BLaER1 (cell line): ENCODE measurements around the gene TNIK.

ENCODE experiments used
- H3K27ac ChIP-seq: shearing (Covaris generic); formaldehyde crosslinking; 2 replicates; pipeline ENCODE4 v1.8.1; 2022
- H3K27me3 ChIP-seq: shearing (Covaris generic); formaldehyde crosslinking; 2 replicates; pipeline ENCODE4 v1.8.1; 2022
- H3K36me3 ChIP-seq: shearing (Covaris generic); formaldehyde crosslinking; 2 replicates; pipeline ENCODE4 v1.8.1; 2022
- H3K4me1 ChIP-seq: shearing (Covaris generic); formaldehyde crosslinking; 2 replicates; pipeline ENCODE4 v1.8.1; 2022
- H3K4me2 ChIP-seq: shearing (Covaris generic); formaldehyde crosslinking; 2 replicates; pipeline ENCODE4 v1.8.1; 2022
- H3K4me3 ChIP-seq: shearing (Covaris generic); formaldehyde crosslinking; 2 replicates; pipeline ENCODE4 v1.8.1; 2022
- H3K9ac ChIP-seq: shearing (Covaris generic); formaldehyde crosslinking; 2 replicates; pipeline ENCODE4 v1.8.1; 2022
- H3K9me3 ChIP-seq: shearing (Covaris generic); formaldehyde crosslinking; 2 replicates; pipeline ENCODE4 v1.8.1; 2022
- H4K20me1 ChIP-seq: shearing (Covaris generic); formaldehyde crosslinking; 2 replicates; pipeline ENCODE4 v1.8.1; 2022
- Cebpa-rat ChIP-seq: shearing (Covaris generic); IDR thresholded peaks from 2 replicates; pipeline ENCODE4 v1.8.1; 2022

TNIK gene

GRCh38 chr3:171459942-171460724, at the start of gene TNIK:
Gene TNIK (minus strand): TSS chr3:171460405. CDS start chr3:171460063, 342 bp downstream.
- no peaks in the 10 kb centered on the region for H3K9me3 ChIP-seq
- TF ChIP-seq Cebpa-rat: no peak
- peak within 1 kb of the TSS; percentile 98 for H3K4me2 ChIP-seq
- no peaks in the 10 kb centered on the region; the same call in 1 of the 2 replicates for H4K20me1 ChIP-seq
- H3K4me1 ChIP-seq: peaks cover 32% of the 10 kb centered on the region
- peak within 1 kb of the TSS; percentile 77 for H3K4me3 ChIP-seq
- peak within 1 kb of the TSS; percentile 70 for H3K9ac ChIP-seq
- no peaks in the 10 kb centered on the region for H3K36me3 ChIP-seq
- peaks cover 27% of the 10 kb centered on the region for H3K27me3 ChIP-seq
- no peak within 1 kb of the TSS for H3K27ac ChIP-seq

GRCh38 chr3:171508676-171509075, 48.5 kb upstream of the TNIK start:
- H3K4me2 ChIP-seq: no peak overlapping the region
- H3K36me3 ChIP-seq: no peaks in the 10 kb centered on the region
- no peak overlapping the region for H3K4me3 ChIP-seq
- H3K9me3 ChIP-seq: no peaks in the 10 kb centered on the region; the same call in 1 of the 2 replicates
- H3K27me3 ChIP-seq: no peaks in the 10 kb centered on the region
- no peaks in the 10 kb centered on the region for H3K4me1 ChIP-seq
- H4K20me1 ChIP-seq: no peaks in the 10 kb centered on the region
- TF ChIP-seq Cebpa-rat: no peak
- H3K27ac ChIP-seq: no peak overlapping the region
- no peak overlapping the region for H3K9ac ChIP-seq

GRCh38 chr3:171508206-171508605, 48.0 kb upstream of the TNIK start:
- H3K27ac ChIP-seq: no peak overlapping the region
- H3K9me3 ChIP-seq: no peaks in the 10 kb centered on the region; the same call in 1 of the 2 replicates
- no peak overlapping the region for H3K4me3 ChIP-seq
- H3K4me1 ChIP-seq: no peaks in the 10 kb centered on the region
- no peak for TF ChIP-seq Cebpa-rat
- H3K27me3 ChIP-seq: no peaks in the 10 kb centered on the region
- H3K4me2 ChIP-seq: no peak overlapping the region
- no peaks in the 10 kb centered on the region for H3K36me3 ChIP-seq
- H3K9ac ChIP-seq: no peak overlapping the region
- no peaks in the 10 kb centered on the region for H4K20me1 ChIP-seq

GRCh38 chr3:171506743-171507319, 46.6 kb upstream of the TNIK start:
- Histone ChIP-seq H3K36me3 (no peaks in the 10 kb centered on the region), H3K27ac (no peak overlapping the region)

GRCh38 chr3:171505822-171506333, 45.7 kb upstream of the TNIK start:
- Histone ChIP-seq H3K27ac (no peak overlapping the region), H3K9ac (no peak overlapping the region), H3K27me3 (no peaks in the 10 kb centered on the region), H3K36me3 (no peaks in the 10 kb centered on the region), H4K20me1 (no peaks in the 10 kb centered on the region), H3K4me1 (no peaks in the 10 kb centered on the region), H3K4me3 (no peak overlapping the region), H3K4me2 (no peak overlapping the region), H3K9me3 (no peaks in the 10 kb centered on the region; the same call in 1 of the 2 replicates)
- no peak for TF ChIP-seq Cebpa-rat

More at GRCh38 chr3:171506743-171507319, 46.6 kb upstream of the TNIK start:
- no peak for TF ChIP-seq Cebpa-rat
- H3K9ac ChIP-seq: no peak overlapping the region
- no peaks in the 10 kb centered on the region for H3K4me1 ChIP-seq
- no peaks in the 10 kb centered on the region for H3K27me3 ChIP-seq
- no peak overlapping the region for H3K4me3 ChIP-seq
- H4K20me1 ChIP-seq: no peaks in the 10 kb centered on the region
- H3K4me2 ChIP-seq: no peak overlapping the region
- H3K9me3 ChIP-seq: no peaks in the 10 kb centered on the region; the same call in 1 of the 2 replicates

- TF ChIP-seq Cebpa-rat: no peak
These were observed 44.2 kb upstream of the TNIK start for GRCh38 chr3:171504376-171504775.

GRCh38 chr3:171503817-171504216, 43.6 kb upstream of the TNIK start:
- no peak overlapping the region for H3K4me2 ChIP-seq
- H3K27me3 ChIP-seq: no peaks in the 10 kb centered on the region
- H3K27ac ChIP-seq: no peak overlapping the region
- no peak overlapping the region for H3K9ac ChIP-seq
- no peak overlapping the region for H3K4me3 ChIP-seq
- H3K4me1 ChIP-seq: no peaks in the 10 kb centered on the region
- no peak for TF ChIP-seq Cebpa-rat
- H4K20me1 ChIP-seq: no peaks in the 10 kb centered on the region
- H3K9me3 ChIP-seq: no peaks in the 10 kb centered on the region; the same call in 1 of the 2 replicates
- H3K36me3 ChIP-seq: no peaks in the 10 kb centered on the region

More at GRCh38 chr3:171504376-171504775, 44.2 kb upstream of the TNIK start:
- Histone ChIP-seq H3K4me2 (no peak overlapping the region), H3K4me3 (no peak overlapping the region), H3K9ac (no peak overlapping the region), H3K27ac (no peak overlapping the region), H4K20me1 (no peaks in the 10 kb centered on the region), H3K27me3 (no peaks in the 10 kb centered on the region), H3K36me3 (no peaks in the 10 kb centered on the region), H3K9me3 (no peaks in the 10 kb centered on the region; the same call in 1 of the 2 replicates), H3K4me1 (no peaks in the 10 kb centered on the region)

GRCh38 chr3:171498921-171499320, 38.7 kb upstream of the TNIK start:
- Histone ChIP-seq H4K20me1 (no peaks in the 10 kb centered on the region), H3K9ac (no peak overlapping the region), H3K27ac (no peak overlapping the region), H3K36me3 (no peaks in the 10 kb centered on the region), H3K4me2 (no peak overlapping the region), H3K27me3 (no peaks in the 10 kb centered on the region), H3K4me1 (no peaks in the 10 kb centered on the region), H3K4me3 (no peak overlapping the region), H3K9me3 (no peaks in the 10 kb centered on the region)
- TF ChIP-seq Cebpa-rat: no peak

GRCh38 chr3:171497468-171497867, 37.3 kb upstream of the TNIK start:
- H3K4me3 ChIP-seq: no peak overlapping the region
- no peaks in the 10 kb centered on the region for H3K4me1 ChIP-seq
- no peak overlapping the region for H3K4me2 ChIP-seq
- no peak for TF ChIP-seq Cebpa-rat
- H3K36me3 ChIP-seq: no peaks in the 10 kb centered on the region
- H3K27ac ChIP-seq: no peak overlapping the region
- H3K9me3 ChIP-seq: no peaks in the 10 kb centered on the region
- no peak overlapping the region for H3K9ac ChIP-seq
- H3K27me3 ChIP-seq: no peaks in the 10 kb centered on the region
- H4K20me1 ChIP-seq: no peaks in the 10 kb centered on the region

GRCh38 chr3:171495413-171495812, 35.2 kb upstream of the TNIK start:
- no peak overlapping the region for H3K27ac ChIP-seq
- TF ChIP-seq Cebpa-rat: no peak
- H4K20me1 ChIP-seq: no peaks in the 10 kb centered on the region
- no peak overlapping the region for H3K4me2 ChIP-seq
- H3K9me3 ChIP-seq: no peaks in the 10 kb centered on the region
- no peaks in the 10 kb centered on the region for H3K4me1 ChIP-seq
- no peak overlapping the region for H3K4me3 ChIP-seq
- H3K27me3 ChIP-seq: no peaks in the 10 kb centered on the region
- H3K9ac ChIP-seq: no peak overlapping the region
- H3K36me3 ChIP-seq: no peaks in the 10 kb centered on the region
